ENCODE data around the gene MICAL2. TPM values are rescaled to one million over a fixed set of nuclear protein-coding genes. Genes with fewer than 3 reads are reported as not detected.

The MICAL2 gene
- total RNA-seq, 4 donors from 2014 or later: 24.7 to 53.7 (median 37.0) TPM

GRCh38 chr11:12073436-12073835, 37.0 kb upstream of the MICAL2 start:
- H3K36me3 ChIP-seq: no peaks in the 10 kb centered on the region
- DNase-seq: no peak
- H3K27ac ChIP-seq: no peak overlapping the region
- no peak overlapping the region for H3K4me3 ChIP-seq
- in situ Hi-C loops (cut with MboI; ENCODE audit: low sequenced_read_pairs in 4 of 4): loop anchor here in 1 of 4 donors (25.0 kb wide), 1 partner anchor 614 kb away; no protein-coding TSS in a partner anchor
- TF ChIP-seq, protein P1, sequence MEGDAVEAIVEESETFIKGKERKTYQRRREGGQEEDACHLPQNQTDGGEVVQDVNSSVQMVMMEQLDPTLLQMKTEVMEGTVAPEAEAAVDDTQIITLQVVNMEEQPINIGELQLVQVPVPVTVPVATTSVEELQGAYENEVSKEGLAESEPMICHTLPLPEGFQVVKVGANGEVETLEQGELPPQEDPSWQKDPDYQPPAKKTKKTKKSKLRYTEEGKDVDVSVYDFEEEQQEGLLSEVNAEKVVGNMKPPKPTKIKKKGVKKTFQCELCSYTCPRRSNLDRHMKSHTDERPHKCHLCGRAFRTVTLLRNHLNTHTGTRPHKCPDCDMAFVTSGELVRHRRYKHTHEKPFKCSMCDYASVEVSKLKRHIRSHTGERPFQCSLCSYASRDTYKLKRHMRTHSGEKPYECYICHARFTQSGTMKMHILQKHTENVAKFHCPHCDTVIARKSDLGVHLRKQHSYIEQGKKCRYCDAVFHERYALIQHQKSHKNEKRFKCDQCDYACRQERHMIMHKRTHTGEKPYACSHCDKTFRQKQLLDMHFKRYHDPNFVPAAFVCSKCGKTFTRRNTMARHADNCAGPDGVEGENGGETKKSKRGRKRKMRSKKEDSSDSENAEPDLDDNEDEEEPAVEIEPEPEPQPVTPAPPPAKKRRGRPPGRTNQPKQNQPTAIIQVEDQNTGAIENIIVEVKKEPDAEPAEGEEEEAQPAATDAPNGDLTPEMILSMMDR (IDR thresholded peaks at IDR 0.05 in 4 of 5, conservative IDR thresholded peaks at IDR 0.05 in 1 of 5): no peak
- no peak for TF ChIP-seq POLR2A (IDR thresholded peaks at IDR 0.05)
- intact Hi-C loops (cut with DNase I; ENCODE audit: low total_unique reads): loop anchor here (5.0 to 10.0 kb wide), 2 partner anchors 601 to 774 kb away; partner anchors contain the start of gene TEAD1
- ATAC-seq: no peak
- H3K9me3 ChIP-seq: no peaks in the 10 kb centered on the region
- peaks cover 44% of the 10 kb centered on the region in 2 donors for H3K4me1 ChIP-seq
- H3K27me3 ChIP-seq: peaks cover 0 to 11% (median 0%) of the 10 kb centered on the region in 3 donors

DNA sequence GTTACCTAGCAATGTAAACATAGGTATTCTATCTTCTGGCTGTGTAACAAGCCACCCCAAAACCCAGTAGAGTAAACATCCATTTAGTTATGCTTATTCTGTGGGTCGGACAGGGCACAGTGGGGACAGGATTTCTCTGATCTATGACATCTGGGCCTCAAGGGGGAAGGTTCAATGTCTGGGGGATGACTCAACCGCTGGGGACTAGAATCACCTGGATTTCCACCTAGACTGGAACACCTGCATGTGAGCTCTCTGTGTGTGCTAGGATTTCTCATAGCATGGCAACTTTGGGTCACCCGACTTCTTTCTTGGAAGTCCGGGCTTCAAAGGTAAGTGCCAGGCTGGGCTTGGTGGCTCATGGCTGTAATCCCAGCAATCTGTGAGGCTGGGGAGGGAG, 36.5 kb upstream of the MICAL2 start:
- Histone ChIP-seq H3K4me3 (no peak overlapping the region), H3K4me1 (peaks cover 43% of the 10 kb centered on the region in 2 donors), H3K27me3 (peaks cover 0 to 11% (median 0%) of the 10 kb centered on the region in 3 donors), H3K27ac (peak overlapping the region in 2 of 4 donors; percentile 0 to 79), H3K9me3 (no peaks in the 10 kb centered on the region), H3K36me3 (no peaks in the 10 kb centered on the region)
- ATAC-seq: no peak
- intact Hi-C loops (cut with DNase I; ENCODE audit: low total_unique reads): loop anchor here (5.0 to 10.0 kb wide), 2 partner anchors 601 to 773 kb away; partner anchors contain the start of gene TEAD1
- in situ Hi-C loops (cut with MboI; ENCODE audit: low sequenced_read_pairs in 4 of 4): loop anchor here in 1 of 4 donors (25.0 kb wide), 1 partner anchor 613 kb away; no protein-coding TSS in a partner anchor
- no peak for DNase-seq
- TF ChIP-seq POLR2A (IDR thresholded peaks at IDR 0.05): no peak
- TF ChIP-seq, protein P1 (IDR thresholded peaks at IDR 0.05 in 4 of 5, conservative IDR thresholded peaks at IDR 0.05 in 1 of 5): no peak

- ATAC-seq (peak in 1 of 2 donors; percentile 9), DNase-seq (peak in 1 of 2 donors; percentile 52)
- intact Hi-C loops (cut with DNase I; ENCODE audit: low total_unique reads) (loop anchor here (5.0 to 10.0 kb wide), 2 partner anchors 600 to 773 kb away; partner anchors contain the start of gene TEAD1), in situ Hi-C loops (cut with MboI; ENCODE audit: low sequenced_read_pairs in 4 of 4) (loop anchor here in 1 of 4 donors (25.0 kb wide), 1 partner anchor 613 kb away; no protein-coding TSS in a partner anchor)
- Histone ChIP-seq H3K27ac (peak overlapping the region in 3 of 4 donors; percentile 0 to 79 (median 75)), H3K4me3 (no peak overlapping the region), H3K27me3 (peaks cover 0 to 11% (median 0%) of the 10 kb centered on the region in 3 donors), H3K9me3 (no peaks in the 10 kb centered on the region), H3K36me3 (no peaks in the 10 kb centered on the region), H3K4me1 (peaks cover 35 to 39% of the 10 kb centered on the region in 2 donors)
- TF ChIP-seq, protein P1 (IDR thresholded peaks at IDR 0.05 in 4 of 5, conservative IDR thresholded peaks at IDR 0.05 in 1 of 5): no peak
- no peak for TF ChIP-seq POLR2A (IDR thresholded peaks at IDR 0.05)
These were observed 35.7 kb upstream of the MICAL2 start for GRCh38 chr11:12074529-12075195.

GRCh38 chr11:12075291-12075690, 35.1 kb upstream of the MICAL2 start:
- ATAC-seq (no peak), DNase-seq (no peak)
- Histone ChIP-seq H3K36me3 (no peaks in the 10 kb centered on the region), H3K4me1 (peaks cover 29 to 33% of the 10 kb centered on the region in 2 donors), H3K27ac (peak overlapping the region; percentile 50 to 79 (median 72)), H3K9me3 (no peaks in the 10 kb centered on the region), H3K4me3 (no peak overlapping the region), H3K27me3 (peaks cover 0 to 15% (median 0%) of the 10 kb centered on the region in 3 donors)
- in situ Hi-C loops (cut with MboI; ENCODE audit: low sequenced_read_pairs in 4 of 4): no loop called here
- TF ChIP-seq, protein P1 (IDR thresholded peaks at IDR 0.05 in 4 of 5, conservative IDR thresholded peaks at IDR 0.05 in 1 of 5): no peak
- no peak for TF ChIP-seq POLR2A (IDR thresholded peaks at IDR 0.05)
- intact Hi-C loops (cut with DNase I; ENCODE audit: low total_unique reads): loop anchor here (10.0 kb wide), 1 partner anchor 600 kb away; the partner anchor contains the start of gene TEAD1

All from gastrocnemius medialis (tissue), 4 donors.